K562 (cell line): Measurements from ENCODE around the gene FMN1.

ENCODE experiments used
- ARNT ChIP-seq, 2 experiments: fragments of 450-650 bp; IDR thresholded peaks; 2 replicates each; pipeline ENCODE4 v1.6.1; 2016; ENCODE audit warnings: mild to moderate bottlenecking in 1 of 2
- CBFB ChIP-seq: sonication (generic); formaldehyde crosslinking; IDR thresholded peaks from 2 replicates; pipeline ENCODE4 v1.4.0; 2020; ENCODE audit warnings: mild to moderate bottlenecking, missing genetic modification reagents
- ELK1 ChIP-seq: sonication (generic); formaldehyde crosslinking; IDR thresholded peaks from 2 replicates; pipeline ENCODE4 v1.8.1; 2022; ENCODE audit warnings: missing genetic modification reagents
- ESRRB ChIP-seq: fragments of 250-450 bp; sonication (Bioruptor Pico); IDR thresholded peaks from 2 replicates; pipeline ENCODE4 v1.5.0; 2020; ENCODE audit warnings: mild to moderate bottlenecking, moderate library complexity, borderline replicate concordance
- JUN ChIP-seq, 2 experiments: sonication (generic) in 1 of 2; formaldehyde crosslinking in 1 of 2; IDR thresholded peaks; 2 replicates each; pipeline versions ENCODE4 v1.6.1 to v1.8.0; 2012 to 2022; ENCODE audit warnings: borderline replicate concordance in 2 of 2, mild to moderate bottlenecking in 2 of 2, improper control_type of control experiment in 1 of 2, low read depth in 1 of 2, low read length in 1 of 2, missing genetic modification reagents in 1 of 2
- MEF2A ChIP-seq: IDR thresholded peaks from 2 replicates; pipeline ENCODE4 v1.6.1; 2011; ENCODE audit warnings: low read depth, mild to moderate bottlenecking, low read length, moderate library complexity; ENCODE audit not compliant: control insufficient read depth
- NFIC ChIP-seq: fragments of 450-650 bp; IDR thresholded peaks from 2 replicates; pipeline ENCODE4 v1.6.1; 2017; ENCODE audit warnings: mild to moderate bottlenecking, inconsistent platforms
- RAD21 ChIP-seq, 2 experiments: fragments of 250-450 bp in 1 of 2; fragments of 450-650 bp in 1 of 2; sonication (Bioruptor Pico) in 1 of 2; formaldehyde crosslinking in 1 of 2; IDR thresholded peaks in 1 of 2; conservative IDR thresholded peaks in 1 of 2; 2 replicates each; pipeline versions ENCODE4 v1.4.0 to v1.8.0; 2020 to 2022; ENCODE audit warnings: mild to moderate bottlenecking in 2 of 2, moderate library complexity in 1 of 2
- RNF2 ChIP-seq: sonication (generic); IDR thresholded peaks from 2 replicates; pipeline ENCODE4 v1.6.1; 2016
- TEAD4 ChIP-seq, 2 experiments: sonication (generic) in 1 of 2; formaldehyde crosslinking in 1 of 2; IDR thresholded peaks; 2 replicates each; pipeline versions ENCODE4 v1.6.1 to v1.8.0; 2012 to 2022; ENCODE audit warnings: borderline replicate concordance in 1 of 2, inconsistent platforms in 1 of 2, low read length in 1 of 2, mild to moderate bottlenecking in 1 of 2, missing genetic modification reagents in 1 of 2
- ZFX ChIP-seq: sonication (generic); formaldehyde crosslinking; IDR thresholded peaks from 2 replicates; pipeline ENCODE4 v1.8.0; 2022; ENCODE audit warnings: mild to moderate bottlenecking, missing genetic modification reagents, moderate library complexity
- TF ChIP-seq, protein P1 (sequence below), 3 experiments: IDR thresholded peaks in 2 of 3; conservative IDR thresholded peaks in 1 of 3; 2 replicates each; pipeline ENCODE4 v1.5.1; 2011 to 2012; ENCODE audit warnings: low read length in 3 of 3, mild to moderate bottlenecking in 3 of 3, control low read depth in 2 of 3, improper control_type of control experiment in 1 of 3, inconsistent platforms in 1 of 3, low read depth in 1 of 3, mixed read lengths in 1 of 3, moderate library complexity in 1 of 3; ENCODE audit not compliant: insufficient read depth in 2 of 3

DNA sequence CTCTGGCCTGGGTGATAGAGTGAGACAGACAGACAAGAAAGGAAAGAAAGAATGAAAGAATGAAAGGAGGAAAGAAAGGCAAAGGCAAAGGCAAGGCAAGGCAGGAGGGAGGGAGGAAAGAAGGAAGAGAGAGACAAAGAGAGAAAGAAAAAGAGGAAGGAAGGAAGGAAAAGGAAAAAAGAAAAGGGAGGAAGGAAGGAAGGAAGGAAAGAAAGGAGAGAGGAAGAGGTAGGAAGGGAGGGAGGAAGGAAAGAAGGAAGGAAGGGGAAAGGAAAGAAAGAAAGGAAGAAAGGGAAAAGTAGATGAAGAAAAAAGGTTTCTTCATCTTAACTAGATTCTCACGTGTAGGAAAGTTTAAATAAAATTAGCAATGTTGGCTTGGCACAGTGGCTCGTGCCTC is 334.5 kb downstream of the FMN1 start:
- TF ChIP-seq ESRRB (no peak), RAD21 (CRISPR knock-in tag; conservative IDR thresholded peaks at IDR 0.05 in 1 of 2, IDR thresholded peaks at IDR 0.05 in 1 of 2) (no peak), ZFX (CRISPR knock-in tag) (no peak), ARNT (IDR thresholded peaks at IDR 0.05) (no peak), NFIC (no peak), MEF2A (no peak), JUN (IDR thresholded peaks at IDR 0.05; ENCODE audit: borderline replicate concordance, low read depth, low read length) (no peak), JUN (CRISPR knock-in tag; IDR thresholded peaks at IDR 0.05; ENCODE audit: borderline replicate concordance) (no peak), ELK1 (CRISPR knock-in tag) (no peak), TEAD4 (IDR thresholded peaks at IDR 0.05; ENCODE audit: low read length) (no peak), TEAD4 (CRISPR knock-in tag; IDR thresholded peaks at IDR 0.05; ENCODE audit: borderline replicate concordance) (no peak), CBFB (CRISPR knock-in tag) (no peak), RNF2 (no peak)
- TF ChIP-seq, protein P1, sequence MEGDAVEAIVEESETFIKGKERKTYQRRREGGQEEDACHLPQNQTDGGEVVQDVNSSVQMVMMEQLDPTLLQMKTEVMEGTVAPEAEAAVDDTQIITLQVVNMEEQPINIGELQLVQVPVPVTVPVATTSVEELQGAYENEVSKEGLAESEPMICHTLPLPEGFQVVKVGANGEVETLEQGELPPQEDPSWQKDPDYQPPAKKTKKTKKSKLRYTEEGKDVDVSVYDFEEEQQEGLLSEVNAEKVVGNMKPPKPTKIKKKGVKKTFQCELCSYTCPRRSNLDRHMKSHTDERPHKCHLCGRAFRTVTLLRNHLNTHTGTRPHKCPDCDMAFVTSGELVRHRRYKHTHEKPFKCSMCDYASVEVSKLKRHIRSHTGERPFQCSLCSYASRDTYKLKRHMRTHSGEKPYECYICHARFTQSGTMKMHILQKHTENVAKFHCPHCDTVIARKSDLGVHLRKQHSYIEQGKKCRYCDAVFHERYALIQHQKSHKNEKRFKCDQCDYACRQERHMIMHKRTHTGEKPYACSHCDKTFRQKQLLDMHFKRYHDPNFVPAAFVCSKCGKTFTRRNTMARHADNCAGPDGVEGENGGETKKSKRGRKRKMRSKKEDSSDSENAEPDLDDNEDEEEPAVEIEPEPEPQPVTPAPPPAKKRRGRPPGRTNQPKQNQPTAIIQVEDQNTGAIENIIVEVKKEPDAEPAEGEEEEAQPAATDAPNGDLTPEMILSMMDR (IDR thresholded peaks at IDR 0.05 in 2 of 3, conservative IDR thresholded peaks at IDR 0.05 in 1 of 3; ENCODE audit: insufficient read depth in 2 of 3, low read depth in 1 of 3, low read length in 3 of 3) = no peak
